HG03039 (cell line): ENCODE measurements around the gene FAM3C.

ENCODE experiments used
- ATAC-seq: cut with Tn5 transposase; IDR thresholded peaks from one replicate; pipeline ENCODE4 v1.9.1; 2021; ENCODE audit warnings: mild to moderate bottlenecking, moderate library complexity; ENCODE audit not compliant: unreplicated experiment

FAM3C gene

DNA sequence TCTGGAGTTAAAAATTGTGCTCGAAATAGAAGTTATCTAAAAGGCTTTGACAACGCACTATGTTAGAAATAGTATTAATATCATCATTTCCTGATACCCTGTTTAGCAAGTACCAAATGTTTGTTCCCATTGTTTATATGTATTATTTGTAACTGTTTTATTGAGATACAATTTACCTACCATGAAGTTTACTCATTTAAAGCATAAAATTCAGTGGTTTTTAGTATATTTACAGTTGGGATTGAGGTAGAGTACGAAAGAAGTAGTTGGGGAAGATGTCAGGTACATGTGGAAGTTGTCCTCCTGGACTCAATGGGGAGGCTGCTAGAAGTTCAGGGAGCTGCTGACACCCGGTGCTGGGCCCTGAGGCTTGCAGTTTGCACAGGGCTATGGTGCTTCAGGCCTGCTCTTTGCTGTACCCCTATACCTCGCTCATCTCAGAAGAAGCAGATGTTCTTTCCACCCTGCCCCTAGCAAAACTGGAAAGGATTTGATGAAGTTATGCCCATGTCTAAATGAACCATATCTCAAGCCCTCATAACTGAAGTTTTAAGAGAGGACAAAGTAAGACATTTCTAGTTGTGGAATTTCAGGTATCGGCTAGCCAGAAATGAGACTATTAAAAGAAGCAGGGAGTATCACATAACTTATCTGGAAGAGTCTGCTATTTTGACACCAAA is 92.5 kb downstream of the FAM3C start:
- ATAC-seq: no peak

DNA sequence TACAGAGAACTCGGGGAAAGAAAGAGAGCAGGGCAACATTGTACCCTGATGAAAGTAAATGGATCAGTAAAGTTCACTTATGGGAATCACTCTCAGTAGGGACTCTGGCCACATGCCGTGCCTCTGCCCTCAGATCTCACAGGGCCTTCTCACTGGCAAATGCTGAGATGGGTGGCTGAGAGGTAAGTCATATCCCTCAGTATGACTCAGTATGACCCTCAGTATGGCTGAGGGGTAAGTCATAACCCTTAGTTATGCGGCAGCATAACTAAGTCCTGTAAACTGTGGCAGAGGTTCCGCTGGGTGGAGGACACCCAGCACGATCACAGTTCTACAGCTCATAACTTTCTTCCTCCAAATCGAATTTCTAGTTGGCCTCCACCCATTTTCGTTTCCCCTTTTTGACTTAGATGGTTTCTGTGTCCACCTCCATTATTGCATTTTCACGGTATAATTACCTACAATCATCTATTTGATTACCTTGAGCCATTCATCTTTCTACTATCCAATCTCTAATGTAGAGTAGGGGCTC is 93.8 kb downstream of the FAM3C start:
- ATAC-seq: peak; percentile 96

DNA sequence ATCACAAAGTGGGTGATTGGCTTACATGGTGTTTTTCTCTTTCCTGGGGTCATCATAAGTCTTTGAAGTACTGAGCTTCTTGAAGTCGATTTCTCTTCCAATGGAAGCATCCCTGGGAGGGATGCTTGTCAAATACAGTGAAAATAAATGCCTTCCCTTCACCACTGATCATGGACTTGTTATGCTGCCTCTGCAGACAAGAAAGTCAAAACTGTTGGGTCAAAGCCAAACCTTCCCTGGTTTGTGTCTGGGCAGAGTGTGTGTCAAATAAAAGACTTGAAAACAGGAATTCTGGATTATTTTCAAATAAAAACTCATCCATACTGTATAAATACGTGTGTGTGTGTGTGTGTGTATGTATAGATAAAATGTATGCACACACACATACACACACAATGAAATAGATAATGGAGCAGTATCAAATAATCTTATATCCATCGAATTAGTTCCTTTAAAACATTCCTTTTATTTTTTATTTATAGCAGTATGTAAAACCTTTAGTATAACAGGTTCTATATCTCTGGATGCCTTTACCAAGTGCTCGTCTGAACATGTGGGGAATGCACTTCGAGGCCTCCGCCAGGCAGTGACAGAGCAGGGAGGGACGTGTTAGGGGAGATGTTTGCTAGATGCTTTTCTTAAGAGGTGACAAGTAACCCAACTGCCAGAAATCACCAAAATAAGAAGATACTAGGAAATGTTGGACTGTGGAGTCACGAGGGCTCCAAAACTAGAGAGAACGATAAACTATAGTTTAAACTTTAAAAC is 94.5 kb downstream of the FAM3C start:
- no peak for ATAC-seq

DNA sequence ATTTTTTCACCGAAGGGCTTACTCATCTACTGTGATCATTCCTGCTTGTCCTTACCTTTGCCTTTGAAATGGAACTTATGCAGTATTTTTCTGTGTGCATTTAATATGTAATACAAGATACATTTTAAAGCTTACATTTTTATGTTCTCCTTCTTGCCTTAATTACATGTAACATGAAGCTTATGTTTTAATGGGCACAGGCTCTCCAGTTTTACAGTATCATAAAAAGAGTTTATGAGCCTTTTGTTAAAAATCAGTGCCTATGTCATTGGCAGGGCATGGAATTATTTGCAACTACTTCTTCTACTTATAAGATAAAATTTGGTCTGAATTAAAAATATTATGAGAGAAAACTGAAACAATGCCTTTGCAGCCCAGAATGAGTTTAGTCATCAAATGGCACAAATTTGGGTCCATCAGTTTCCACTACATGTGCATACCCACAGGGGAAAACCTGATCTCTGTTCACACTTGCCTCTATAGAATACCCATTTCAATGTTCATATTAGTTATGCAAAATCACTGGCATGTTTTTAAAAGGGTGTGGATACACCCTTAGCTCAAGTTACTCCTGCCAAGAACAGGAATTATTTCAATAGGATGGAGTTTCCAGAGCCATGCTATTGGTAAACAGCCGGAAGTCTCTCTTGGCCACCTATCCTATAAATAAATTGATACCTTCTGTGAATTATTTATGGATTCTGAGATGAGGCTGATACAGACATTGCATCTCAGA is 95.3 kb downstream of the FAM3C start:
- ATAC-seq: no peak
